Spinal cord (tissue), 10 donors: ENCODE measurements around the gene LRRC74B. TPM values are rescaled to one million over a fixed set of nuclear protein-coding genes. Genes with fewer than 3 reads are reported as not detected.
"Not testable (repeated sequence)": the region's sequence is repeated elsewhere in the genome, so short reads cannot be mapped to it uniquely, and the experiment has no call there.

Experiments
- DNase-seq, 6 donors: peaks; one replicate each; pipeline versions ENCODE4 v3.0.0 to v3.0.0-alpha.2; 2013 to 2015; ENCODE audit warnings: low spot score in 6 of 6, low read depth in 4 of 6
- H3K27ac ChIP-seq: one replicate; pipeline ENCODE4 v1.5.1; 2013; ENCODE audit warnings: low read depth, low read length, control low read depth
- H3K27me3 ChIP-seq: one replicate; pipeline ENCODE4 v1.6.1; 2013; ENCODE audit warnings: low read length; ENCODE audit not compliant: control insufficient read depth, insufficient read depth
- H3K36me3 ChIP-seq: one replicate; pipeline ENCODE4 v1.6.1; 2013; ENCODE audit warnings: low read length; ENCODE audit not compliant: control insufficient read depth, insufficient read depth
- H3K4me1 ChIP-seq: one replicate; pipeline ENCODE4 v1.6.1; 2013; ENCODE audit warnings: low read length; ENCODE audit not compliant: control insufficient read depth, insufficient read depth
- H3K4me3 ChIP-seq: one replicate; pipeline ENCODE4 v1.5.1; 2013; ENCODE audit warnings: low read depth, low read length, control low read depth
- H3K9me3 ChIP-seq: one replicate; pipeline ENCODE4 v1.6.1; 2013; ENCODE audit warnings: low read length; ENCODE audit not compliant: control insufficient read depth, insufficient read depth
- WGBS: methylation state at CpG from one replicate; pipeline ENCODE4 v1.1.5; 2013; ENCODE audit warnings: missing lambda C conversion rate; ENCODE audit not compliant: insufficient coverage; 5-methylcytosine and 5-hydroxymethylcytosine counted together
- polyA plus RNA-seq, 2 donors: library from polyadenylated mRNA; unstranded; fragments of 120-200 nt; gene quantifications; one replicate each; pipeline ENCODE4 v1.2.1, GENCODE V29; 2013; ENCODE audit not compliant: insufficient read length in 2 of 2
- total RNA-seq, 2 donors: library from RNA; depleted of rRNA in 1 of 2; stranded (reverse); fragments of 120-200 nt in 1 of 2; fragments of >200 nt in 1 of 2; gene quantifications; one replicate each; pipeline versions ENCODE4 v1.2.3 to v1.2.4, GENCODE V29; 2013 to 2014
- donor health status: healthy.

LRRC74B gene
- total and polyA plus RNA-seq, 4 donors, result 1.5 to 4.7 (median 1.7) TPM; not detected in 1

- not testable (repeated sequence) for H3K27me3 ChIP-seq, H3K9me3 ChIP-seq, DNase-seq, H3K27ac ChIP-seq, H3K4me1 ChIP-seq, H3K36me3 ChIP-seq, H3K4me3 ChIP-seq
- WGBS, result 94% methylated on average over 10 of the region's 11 CpGs
Measured at GRCh38 chr22:21091220-21091619, 45.5 kb downstream of the LRRC74B start.

- Histone ChIP-seq H3K4me3 (no peak overlapping the region), H3K36me3 (no peaks in the 10 kb centered on the region), H3K27ac (no peak overlapping the region), H3K27me3 (no peaks in the 10 kb centered on the region), H3K9me3 (no peaks in the 10 kb centered on the region), H3K4me1 (no peaks in the 10 kb centered on the region)
- no peak for DNase-seq
- whole genome bisulfite sequencing, result 92% methylated on average over 2 of the region's 3 CpGs
Measured at GRCh38 chr22:21092797-21093554, 47.2 kb downstream of the LRRC74B start.

- H3K4me1 ChIP-seq, H3K36me3 ChIP-seq, H3K9me3 ChIP-seq, H3K27me3 ChIP-seq, H3K27ac ChIP-seq, DNase-seq, H3K4me3 ChIP-seq: not testable (repeated sequence)
- WGBS, result 95% methylated on average over 4 of the region's 9 CpGs
Measured at GRCh38 chr22:21093555-21094137, 47.9 kb downstream of the LRRC74B start.

- Histone ChIP-seq H3K36me3 (no peaks in the 10 kb centered on the region), H3K4me1 (no peaks in the 10 kb centered on the region), H3K4me3 (no peak overlapping the region), H3K27me3 (no peaks in the 10 kb centered on the region), H3K9me3 (no peaks in the 10 kb centered on the region), H3K27ac (no peak overlapping the region)
- 93% methylated on average over 2 of the region's 5 CpGs for WGBS
- no peak for DNase-seq
Measured at GRCh38 chr22:21094911-21095772, 49.4 kb downstream of the LRRC74B start.

- Histone ChIP-seq H3K27ac (no peak overlapping the region), H3K9me3 (no peaks in the 10 kb centered on the region), H3K36me3 (no peaks in the 10 kb centered on the region), H3K27me3 (no peaks in the 10 kb centered on the region), H3K4me1 (no peaks in the 10 kb centered on the region), H3K4me3 (no peak overlapping the region)
- no peak for DNase-seq
Measured at GRCh38 chr22:21095773-21096107, 50.0 kb downstream of the LRRC74B start.

GRCh38 chr22:21096878-21097277 lies 51.1 kb downstream of the LRRC74B start:
- 87% methylated on average over 6 of the region's 9 CpGs for WGBS
- not testable (repeated sequence) for H3K36me3 ChIP-seq, DNase-seq, H3K9me3 ChIP-seq, H3K27ac ChIP-seq, H3K4me3 ChIP-seq, H3K27me3 ChIP-seq, H3K4me1 ChIP-seq

GRCh38 chr22:21098099-21098671 lies 52.4 kb downstream of the LRRC74B start:
- H3K27me3 ChIP-seq, result no peaks in the 10 kb centered on the region
- WGBS, result 100% methylated on average over 1 of the region's 1 CpG
- no peak for DNase-seq
- peaks cover 5% of the 10 kb centered on the region for H3K4me1 ChIP-seq
- no peaks in the 10 kb centered on the region for H3K36me3 ChIP-seq
- H3K9me3 ChIP-seq, result no peaks in the 10 kb centered on the region
- H3K4me3 ChIP-seq, result no peak overlapping the region
- H3K27ac ChIP-seq, result no peak overlapping the region

- no peak for DNase-seq
- no peaks in the 10 kb centered on the region for H3K27me3 ChIP-seq
- H3K36me3 ChIP-seq, result no peaks in the 10 kb centered on the region
- no peak overlapping the region for H3K4me3 ChIP-seq
- H3K27ac ChIP-seq, result no peak overlapping the region
- H3K4me1 ChIP-seq, result peaks cover 5% of the 10 kb centered on the region
- H3K9me3 ChIP-seq, result no peaks in the 10 kb centered on the region
Measured at GRCh38 chr22:21099578-21099977, 53.8 kb downstream of the LRRC74B start.

GRCh38 chr22:21100149-21101032 lies 54.6 kb downstream of the LRRC74B start:
- 91% methylated on average over 5 of the region's 7 CpGs for WGBS
- Histone ChIP-seq H3K9me3 (no peaks in the 10 kb centered on the region), H3K27ac (no peak overlapping the region), H3K36me3 (no peaks in the 10 kb centered on the region), H3K4me3 (no peak overlapping the region), H3K4me1 (peaks cover 5% of the 10 kb centered on the region), H3K27me3 (no peaks in the 10 kb centered on the region)
- DNase-seq, result no peak
